ENCODE measurements around the gene LTF.

LTF gene

DNA sequence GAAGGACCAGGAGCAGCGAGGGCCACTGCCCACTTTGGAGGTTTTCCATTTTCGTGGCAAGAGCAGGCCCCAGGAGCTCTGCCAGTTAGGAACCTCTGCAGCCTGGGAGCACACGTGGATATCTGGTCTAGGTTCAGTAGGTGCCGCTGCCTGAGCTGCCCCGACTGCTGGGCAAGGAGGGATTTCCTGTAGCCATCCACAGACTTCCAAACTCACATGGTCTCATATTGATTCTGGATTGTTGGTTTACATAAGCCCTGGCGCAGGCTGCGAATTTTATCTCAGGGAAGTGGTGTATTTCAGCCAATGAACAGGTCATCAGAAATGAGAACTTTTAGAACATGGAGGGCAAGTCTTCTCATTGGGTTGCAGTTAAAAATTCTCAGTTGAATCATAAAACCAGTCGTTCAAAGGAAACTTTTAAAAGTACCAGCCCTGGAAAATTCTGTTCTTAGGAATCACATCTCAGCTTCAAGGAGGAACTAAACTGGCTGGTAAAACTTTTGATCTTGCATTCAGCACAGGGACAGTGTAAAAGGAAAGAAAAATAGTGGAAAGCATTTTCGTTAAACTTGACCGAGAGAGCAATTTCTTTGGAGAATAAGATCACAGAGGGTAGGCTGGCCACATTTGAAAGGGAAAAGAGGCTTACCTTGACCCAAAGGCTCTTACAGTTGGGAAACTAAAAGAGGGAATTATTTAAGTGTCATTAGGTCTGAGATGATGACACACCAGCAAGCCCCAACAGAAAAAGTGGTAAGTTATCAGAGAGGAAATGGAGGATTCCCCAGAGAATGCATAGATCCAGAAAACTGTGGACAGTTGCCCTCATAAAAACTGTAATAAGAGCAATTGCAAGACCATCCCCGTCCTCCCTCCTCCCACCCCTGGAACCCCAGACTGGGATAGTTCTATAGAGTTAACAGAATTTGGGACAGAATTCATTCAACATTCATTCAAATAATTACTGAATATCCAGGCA lies 26.7 kb upstream of the LTF start:
- POLR2A ChIA-PET: no interaction called here
- DNase-seq (ENCODE audit: low read depth, low spot score): no peak
- no peak overlapping the region for H3K4me3 ChIP-seq (ENCODE audit: low read depth, low read length)
- TF ChIP-seq CTCF (IDR thresholded peaks at IDR 0.05; ENCODE audit: insufficient read depth, low read length, missing control alignments): no peak
- CTCF ChIA-PET: interaction anchor here (1.1 to 14.4 kb wide), 5 partner anchors 40 to 140 kb away, joined by 3 to 418 read pairs (median 19); no protein-coding TSS in a partner anchor

DNA sequence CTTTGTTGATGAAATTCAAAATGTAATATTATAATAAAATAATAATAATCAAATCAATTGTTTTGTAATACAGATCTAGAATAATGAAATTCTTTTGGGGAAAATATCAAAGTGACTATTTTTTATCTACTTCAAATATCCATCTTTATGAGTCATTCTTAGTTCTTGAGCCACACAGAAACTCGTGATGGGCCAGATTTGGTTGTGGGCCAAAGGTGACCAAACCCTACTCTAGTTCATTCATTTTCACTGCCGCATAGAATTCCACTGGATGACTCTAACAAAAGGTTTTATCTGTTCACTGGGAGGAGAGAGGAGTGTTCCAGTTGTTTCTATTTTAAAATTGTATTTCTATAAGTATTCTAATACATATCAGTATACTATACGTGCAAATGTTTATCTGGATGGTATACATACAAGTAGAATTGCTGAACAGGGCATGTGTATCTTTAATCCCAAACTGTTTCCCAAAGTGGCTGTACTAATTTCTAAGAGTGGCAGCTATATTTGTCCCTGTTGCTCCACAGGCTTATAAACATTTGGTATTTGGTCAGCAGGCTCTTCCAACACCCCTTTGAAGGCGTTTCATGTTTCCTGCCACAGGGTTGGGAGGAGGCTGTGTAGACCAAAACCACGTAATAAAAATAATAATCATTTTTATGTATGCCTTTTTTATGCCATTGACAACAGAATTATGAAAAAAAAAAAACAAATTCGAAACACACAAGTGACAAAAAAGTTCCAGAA lies 25.8 kb upstream of the LTF start:
- no peak for DNase-seq (ENCODE audit: low read depth, low spot score)
- CTCF ChIA-PET: interaction anchor here (0.8 to 14.4 kb wide), 27 partner anchors 9 to 424 kb away, joined by 3 to 418 read pairs (median 11); partner anchors contain the start of genes ALS2CL, LRRC2 and RTP3
- POLR2A ChIA-PET: interaction anchor here (0.6 kb wide), 2 partner anchors 159 to 1310 kb away, joined by 3 to 4 read pairs; no protein-coding TSS in a partner anchor

GRCh38 chr3:46489875-46490274 lies 25.2 kb upstream of the LTF start:
- CTCF ChIA-PET: interaction anchor here (0.7 to 14.4 kb wide), 50 partner anchors 9 to 424 kb away, joined by 3 to 418 read pairs (median 6); partner anchors contain the start of genes ALS2CL, FAM240A, LRRC2 and RTP3
- DNase-seq (ENCODE audit: low read depth, low spot score): peak; percentile 81
- POLR2A ChIA-PET: interaction anchor here (0.6 kb wide), 2 partner anchors 159 to 1311 kb away, joined by 3 to 4 read pairs; no protein-coding TSS in a partner anchor
- no peak for TF ChIP-seq CTCF (IDR thresholded peaks at IDR 0.05; ENCODE audit: insufficient read depth, low read length, missing control alignments)
- no peak overlapping the region for H3K4me3 ChIP-seq (ENCODE audit: low read depth, low read length)

More for the DNA sequence above, 25.8 kb upstream of the LTF start:
- H3K4me3 ChIP-seq (ENCODE audit: low read depth, low read length): no peak overlapping the region
- no peak for TF ChIP-seq CTCF (IDR thresholded peaks at IDR 0.05; ENCODE audit: insufficient read depth, low read length, missing control alignments)

GRCh38 chr3:46489381-46489780 lies 24.7 kb upstream of the LTF start:
- no peak for DNase-seq (ENCODE audit: low read depth, low spot score)
- H3K4me3 ChIP-seq (ENCODE audit: low read depth, low read length): no peak overlapping the region
- ChIA-PET CTCF (interaction anchor here (0.6 to 14.4 kb wide), 63 partner anchors 9 to 425 kb away, joined by 3 to 418 read pairs (median 5); partner anchors contain the start of genes ALS2CL, FAM240A, LRRC2 and RTP3), POLR2A (interaction anchor here (0.7 to 1.2 kb wide), 2 partner anchors 141 to 204 kb away, joined by 3 to 5 read pairs; partner anchors contain the start of gene ALS2CL)
- no peak for TF ChIP-seq CTCF (IDR thresholded peaks at IDR 0.05; ENCODE audit: insufficient read depth, low read length, missing control alignments)

- no peak for DNase-seq (ENCODE audit: low read depth, low spot score)
- TF ChIP-seq CTCF (IDR thresholded peaks at IDR 0.05; ENCODE audit: insufficient read depth, low read length, missing control alignments): peak; percentile 100
- CTCF ChIA-PET: interaction anchor here (0.6 to 14.4 kb wide), 72 partner anchors 8 to 470 kb away, joined by 3 to 418 read pairs (median 4); partner anchors contain the start of genes ALS2CL, FAM240A, LRRC2 and LTF
- POLR2A ChIA-PET: interaction anchor here (0.7 to 1.2 kb wide), 2 partner anchors 141 to 205 kb away, joined by 3 to 5 read pairs; partner anchors contain the start of gene ALS2CL
- no peak overlapping the region for H3K4me3 ChIP-seq (ENCODE audit: low read depth, low read length)
Measured at GRCh38 chr3:46488735-46489361, 24.1 kb upstream of the LTF start.

Data from AG04449 (cell line).